Hypothalamus (tissue), 51 donors: ENCODE measurements around the gene NECTIN2.
"Not testable (repeated sequence)": the region's sequence is repeated elsewhere in the genome, so short reads cannot be mapped to it uniquely, and the experiment has no call there.

Experiments used
- DNase-seq, 51 donors: peaks; one replicate each; lab custom pipeline; 2025; lab: John Stamatoyannopoulos, UW

Gene NECTIN2

DNA sequence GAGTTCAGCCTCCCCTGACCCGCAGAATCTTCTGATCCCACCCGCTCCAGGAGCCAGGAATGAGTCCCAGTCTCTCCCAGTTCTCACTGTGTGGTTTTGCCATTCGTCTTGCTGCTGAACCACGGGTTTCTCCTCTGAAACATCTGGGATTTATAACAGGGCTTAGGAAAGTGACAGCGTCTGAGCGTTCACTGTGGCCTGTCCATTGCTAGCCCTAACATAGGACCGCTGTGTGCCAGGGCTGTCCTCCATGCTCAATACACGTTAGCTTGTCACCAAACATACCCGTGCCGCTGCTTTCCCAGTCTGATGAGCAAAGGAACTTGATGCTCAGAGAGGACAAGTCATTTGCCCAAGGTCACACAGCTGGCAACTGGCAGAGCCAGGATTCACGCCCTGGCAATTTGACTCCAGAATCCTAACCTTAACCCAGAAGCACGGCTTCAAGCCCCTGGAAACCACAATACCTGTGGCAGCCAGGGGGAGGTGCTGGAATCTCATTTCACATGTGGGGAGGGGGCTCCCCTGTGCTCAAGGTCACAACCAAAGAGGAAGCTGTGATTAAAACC lies 58.4 kb downstream of the NECTIN2 start:
- DNase-seq = peak in 1 of 51 donors; percentile 18

DNA sequence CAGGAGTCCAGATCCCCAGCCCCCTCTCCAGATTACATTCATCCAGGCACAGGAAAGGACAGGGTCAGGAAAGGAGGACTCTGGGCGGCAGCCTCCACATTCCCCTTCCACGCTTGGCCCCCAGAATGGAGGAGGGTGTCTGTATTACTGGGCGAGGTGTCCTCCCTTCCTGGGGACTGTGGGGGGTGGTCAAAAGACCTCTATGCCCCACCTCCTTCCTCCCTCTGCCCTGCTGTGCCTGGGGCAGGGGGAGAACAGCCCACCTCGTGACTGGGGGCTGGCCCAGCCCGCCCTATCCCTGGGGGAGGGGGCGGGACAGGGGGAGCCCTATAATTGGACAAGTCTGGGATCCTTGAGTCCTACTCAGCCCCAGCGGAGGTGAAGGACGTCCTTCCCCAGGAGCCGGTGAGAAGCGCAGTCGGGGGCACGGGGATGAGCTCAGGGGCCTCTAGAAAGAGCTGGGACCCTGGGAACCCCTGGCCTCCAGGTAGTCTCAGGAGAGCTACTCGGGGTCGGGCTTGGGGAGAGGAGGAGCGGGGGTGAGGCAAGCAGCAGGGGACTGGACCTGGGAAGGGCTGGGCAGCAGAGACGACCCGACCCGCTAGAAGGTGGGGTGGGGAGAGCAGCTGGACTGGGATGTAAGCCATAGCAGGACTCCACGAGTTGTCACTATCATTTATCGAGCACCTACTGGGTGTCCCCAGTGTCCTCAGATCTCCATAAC lies 59.5 kb downstream of the NECTIN2 start, which contains the start of gene APOE:
APOE (plus strand) TSS at position 360 of the 724 bp plus-strand sequence. CDS start 829 bp downstream, outside the sequence.
- peak in 42 of 51 donors; percentile 5 to 81 (median 56) for DNase-seq

GRCh38 chr19:44907613-44908012 lies 61.5 kb downstream of the NECTIN2 start:
- DNase-seq = peak in 1 of 51 donors; percentile 6

DNA sequence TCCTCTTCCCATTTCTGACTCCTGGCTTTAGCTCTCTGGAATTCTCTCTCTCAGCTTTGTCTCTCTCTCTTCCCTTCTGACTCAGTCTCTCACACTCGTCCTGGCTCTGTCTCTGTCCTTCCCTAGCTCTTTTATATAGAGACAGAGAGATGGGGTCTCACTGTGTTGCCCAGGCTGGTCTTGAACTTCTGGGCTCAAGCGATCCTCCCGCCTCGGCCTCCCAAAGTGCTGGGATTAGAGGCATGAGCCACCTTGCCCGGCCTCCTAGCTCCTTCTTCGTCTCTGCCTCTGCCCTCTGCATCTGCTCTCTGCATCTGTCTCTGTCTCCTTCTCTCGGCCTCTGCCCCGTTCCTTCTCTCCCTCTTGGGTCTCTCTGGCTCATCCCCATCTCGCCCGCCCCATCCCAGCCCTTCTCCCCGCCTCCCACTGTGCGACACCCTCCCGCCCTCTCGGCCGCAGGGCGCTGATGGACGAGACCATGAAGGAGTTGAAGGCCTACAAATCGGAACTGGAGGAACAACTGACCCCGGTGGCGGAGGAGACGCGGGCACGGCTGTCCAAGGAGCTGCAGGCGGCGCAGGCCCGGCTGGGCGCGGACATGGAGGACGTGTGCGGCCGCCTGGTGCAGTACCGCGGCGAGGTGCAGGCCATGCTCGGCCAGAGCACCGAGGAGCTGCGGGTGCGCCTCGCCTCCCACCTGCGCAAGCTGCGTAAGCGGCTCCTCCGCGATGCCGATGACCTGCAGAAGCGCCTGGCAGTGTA lies 62.2 kb downstream of the NECTIN2 start:
- peak in 1 of 51 donors; percentile 22 for DNase-seq

DNA sequence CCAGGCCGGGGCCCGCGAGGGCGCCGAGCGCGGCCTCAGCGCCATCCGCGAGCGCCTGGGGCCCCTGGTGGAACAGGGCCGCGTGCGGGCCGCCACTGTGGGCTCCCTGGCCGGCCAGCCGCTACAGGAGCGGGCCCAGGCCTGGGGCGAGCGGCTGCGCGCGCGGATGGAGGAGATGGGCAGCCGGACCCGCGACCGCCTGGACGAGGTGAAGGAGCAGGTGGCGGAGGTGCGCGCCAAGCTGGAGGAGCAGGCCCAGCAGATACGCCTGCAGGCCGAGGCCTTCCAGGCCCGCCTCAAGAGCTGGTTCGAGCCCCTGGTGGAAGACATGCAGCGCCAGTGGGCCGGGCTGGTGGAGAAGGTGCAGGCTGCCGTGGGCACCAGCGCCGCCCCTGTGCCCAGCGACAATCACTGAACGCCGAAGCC lies 62.8 kb downstream of the NECTIN2 start:
- DNase-seq = peak in 5 of 51 donors; percentile 18 to 49 (median 20)

- peak in 3 of 51 donors; percentile 5 to 44 (median 6) for DNase-seq
These were observed 63.7 kb downstream of the NECTIN2 start for GRCh38 chr19:44909775-44910174.

DNA sequence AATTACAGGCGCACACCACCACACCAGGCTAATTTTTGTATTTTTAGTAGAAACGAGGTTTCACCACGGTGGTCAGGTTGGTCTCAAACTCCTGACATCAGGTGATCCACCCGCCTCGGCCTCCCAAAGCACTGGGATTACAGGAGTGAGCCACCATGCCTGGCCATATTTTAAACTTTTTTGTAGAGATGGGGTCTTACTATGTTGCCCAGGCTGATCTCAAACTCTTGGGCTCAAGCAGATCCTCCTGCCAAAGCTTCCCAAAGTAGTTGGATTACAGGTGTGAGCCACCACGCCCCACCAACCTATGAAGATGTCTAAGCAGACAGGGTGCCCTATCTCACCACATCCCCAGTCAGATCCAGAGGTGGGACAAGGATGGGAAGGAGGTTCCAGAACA lies 65.8 kb downstream of the NECTIN2 start:
- DNase-seq = not testable (repeated sequence)

DNA sequence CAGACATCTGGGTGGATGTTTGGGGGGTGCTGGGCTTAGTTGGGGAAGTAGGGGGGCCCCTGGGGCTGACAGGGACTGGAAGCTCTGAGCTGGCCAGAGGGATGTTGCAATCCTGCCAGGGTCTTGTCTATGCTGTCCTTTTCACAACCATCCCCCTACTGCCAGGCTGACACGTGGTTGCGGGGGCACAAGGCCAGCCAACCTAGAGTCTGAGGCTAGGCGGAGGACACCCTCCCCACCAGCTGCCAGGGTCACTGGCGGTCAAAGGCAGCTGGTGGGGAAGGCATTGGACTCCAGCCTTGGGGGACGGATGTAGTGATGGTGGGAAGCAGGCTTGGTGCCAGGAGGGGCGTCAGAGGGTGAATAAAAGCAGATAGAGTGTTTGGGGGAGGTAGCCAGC lies 66.8 kb downstream of the NECTIN2 start:
- DNase-seq = peak in 49 of 51 donors; percentile 9 to 91 (median 72)

- peak in 2 of 51 donors; percentile 11 to 47 for DNase-seq
These were observed 67.7 kb downstream of the NECTIN2 start for GRCh38 chr19:44913512-44914432.

DNA sequence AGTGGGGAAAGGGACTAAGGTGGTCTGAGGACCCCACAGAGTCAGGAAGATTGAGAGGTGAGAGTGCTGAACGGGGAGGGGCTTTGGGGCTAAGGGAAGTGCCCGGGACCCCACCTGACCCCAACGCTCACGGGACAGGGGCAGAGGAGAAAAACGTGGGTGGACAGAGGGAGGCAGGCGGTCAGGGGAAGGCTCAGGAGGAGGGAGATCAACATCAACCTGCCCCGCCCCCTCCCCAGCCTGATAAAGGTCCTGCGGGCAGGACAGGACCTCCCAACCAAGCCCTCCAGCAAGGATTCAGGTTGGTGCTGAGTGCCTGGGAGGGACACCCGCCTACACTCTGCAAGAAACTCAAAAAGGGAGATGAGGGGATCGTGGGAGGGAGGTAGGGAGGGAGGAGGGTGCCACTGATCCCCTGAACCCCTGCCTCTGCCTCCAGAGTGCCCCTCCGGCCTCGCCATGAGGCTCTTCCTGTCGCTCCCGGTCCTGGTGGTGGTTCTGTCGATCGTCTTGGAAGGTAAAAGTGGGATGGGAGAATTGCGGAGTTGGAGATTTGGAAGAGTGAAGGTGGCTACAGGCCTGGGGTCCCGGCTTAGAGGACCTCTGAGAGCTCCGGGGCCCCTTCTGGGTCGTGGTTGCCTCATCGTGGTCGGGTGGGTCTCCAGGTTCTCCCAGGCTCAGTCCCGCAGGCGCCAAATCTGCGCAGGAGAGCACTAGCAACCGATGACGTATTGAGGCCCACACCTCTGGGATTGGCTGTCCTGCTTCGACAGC lies 68.5 kb downstream of the NECTIN2 start, which contains the start of gene APOC1:
APOC1 (plus strand) TSS at position 176 of the 774 bp plus-strand sequence; CDS start at position 460, 284 bp downstream.
- peak in 50 of 51 donors; percentile 16 to 90 (median 72) for DNase-seq

- no peak for DNase-seq
These were observed 78.2 kb downstream of the NECTIN2 start for GRCh38 chr19:44924243-44924725.

- peak; percentile 21 to 92 (median 75) for DNase-seq
These were observed 79.2 kb downstream of the NECTIN2 start for GRCh38 chr19:44925114-44925891.

GRCh38 chr19:44926245-44927077 lies 80.4 kb downstream of the NECTIN2 start:
- not testable (repeated sequence) for DNase-seq

- DNase-seq = no peak
These were observed 81.6 kb downstream of the NECTIN2 start for GRCh38 chr19:44927746-44928145.

DNA sequence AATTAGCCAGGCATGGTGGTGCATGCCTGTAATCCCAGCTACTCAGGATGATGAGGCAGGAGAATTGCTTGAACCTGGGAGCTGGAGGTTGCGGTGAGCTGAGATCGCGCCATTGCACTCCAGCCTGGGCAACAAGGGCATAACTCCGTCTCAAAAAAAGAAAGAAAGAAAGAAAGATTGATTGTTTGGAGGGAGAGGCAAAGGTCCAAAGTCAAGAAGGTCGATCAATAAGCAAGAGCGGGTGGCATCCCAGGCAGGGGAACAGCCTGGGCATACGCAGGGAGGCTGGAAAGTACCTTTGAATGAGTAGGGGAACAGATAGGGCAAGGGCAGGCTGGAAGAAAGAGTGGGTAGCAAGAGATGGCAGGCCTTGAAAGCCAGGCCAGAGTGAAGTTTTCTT lies 84.0 kb downstream of the NECTIN2 start:
- no peak for DNase-seq

DNA sequence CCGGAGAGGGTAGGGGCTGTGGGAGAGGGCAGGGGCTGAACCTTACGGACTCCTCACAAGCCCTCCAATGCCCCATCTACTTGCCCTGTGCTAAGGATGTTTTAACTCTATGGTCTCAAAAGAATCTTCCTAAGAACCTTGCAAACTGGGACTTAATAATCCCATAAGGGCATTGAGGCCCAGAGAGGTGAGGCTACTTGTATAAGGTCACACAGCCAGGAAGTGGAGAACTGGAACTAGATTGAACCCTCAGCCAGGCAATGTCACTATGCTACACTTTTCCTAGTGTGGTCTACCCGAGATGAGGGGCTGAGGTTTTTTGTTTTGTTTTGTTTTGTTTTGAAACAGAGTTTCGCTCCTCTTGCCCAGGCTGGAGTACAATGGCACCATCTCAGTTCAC lies 85.4 kb downstream of the NECTIN2 start:
- DNase-seq = no peak
